NB4 (cell line): ENCODE data around the gene TOM1L1.

Source experiments
- MYC ChIP-seq: IDR thresholded peaks from 2 replicates; pipeline ENCODE4 v1.6.1; 2011; ENCODE audit warnings: low read depth, low read length
- POLR2A ChIP-seq: IDR thresholded peaks from 2 replicates; pipeline ENCODE4 v1.6.1; 2011; ENCODE audit warnings: mild to moderate bottlenecking; ENCODE audit not compliant: insufficient read length; ENCODE audit errors: extremely low read depth
- TF ChIP-seq, protein P1 (sequence below): IDR thresholded peaks from one replicate; pipeline ENCODE4 v1.5.1; 2012; ENCODE audit warnings: low read depth, low read length
- TF ChIP-seq, protein P2 (sequence below): IDR thresholded peaks from 2 replicates; pipeline ENCODE4 v1.6.1; 2011; ENCODE audit warnings: low read depth, low read length

DNA sequence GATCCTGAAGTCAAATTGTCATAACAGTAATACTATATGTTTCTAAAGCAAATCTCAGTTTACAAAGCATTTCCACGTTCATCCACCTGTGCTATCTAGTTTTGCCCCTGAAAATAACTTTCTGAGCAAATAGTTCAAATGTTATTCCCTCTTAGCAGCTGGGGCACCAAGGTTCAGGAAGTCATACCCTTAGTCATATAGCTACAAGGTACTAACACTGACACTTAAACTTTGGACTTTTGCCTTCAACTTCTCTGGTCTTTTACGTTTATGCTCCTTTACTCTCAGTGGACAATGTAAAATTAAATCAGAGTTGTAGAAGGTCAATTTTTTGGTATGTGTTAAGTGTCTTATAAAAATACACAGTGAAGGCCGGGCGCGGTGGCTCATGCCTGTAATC, 34.8 kb downstream of the TOM1L1 start:
- TF ChIP-seq, protein P1, sequence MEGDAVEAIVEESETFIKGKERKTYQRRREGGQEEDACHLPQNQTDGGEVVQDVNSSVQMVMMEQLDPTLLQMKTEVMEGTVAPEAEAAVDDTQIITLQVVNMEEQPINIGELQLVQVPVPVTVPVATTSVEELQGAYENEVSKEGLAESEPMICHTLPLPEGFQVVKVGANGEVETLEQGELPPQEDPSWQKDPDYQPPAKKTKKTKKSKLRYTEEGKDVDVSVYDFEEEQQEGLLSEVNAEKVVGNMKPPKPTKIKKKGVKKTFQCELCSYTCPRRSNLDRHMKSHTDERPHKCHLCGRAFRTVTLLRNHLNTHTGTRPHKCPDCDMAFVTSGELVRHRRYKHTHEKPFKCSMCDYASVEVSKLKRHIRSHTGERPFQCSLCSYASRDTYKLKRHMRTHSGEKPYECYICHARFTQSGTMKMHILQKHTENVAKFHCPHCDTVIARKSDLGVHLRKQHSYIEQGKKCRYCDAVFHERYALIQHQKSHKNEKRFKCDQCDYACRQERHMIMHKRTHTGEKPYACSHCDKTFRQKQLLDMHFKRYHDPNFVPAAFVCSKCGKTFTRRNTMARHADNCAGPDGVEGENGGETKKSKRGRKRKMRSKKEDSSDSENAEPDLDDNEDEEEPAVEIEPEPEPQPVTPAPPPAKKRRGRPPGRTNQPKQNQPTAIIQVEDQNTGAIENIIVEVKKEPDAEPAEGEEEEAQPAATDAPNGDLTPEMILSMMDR = no peak
- TF ChIP-seq POLR2A (no peak), MYC (no peak)
- TF ChIP-seq, protein P2, sequence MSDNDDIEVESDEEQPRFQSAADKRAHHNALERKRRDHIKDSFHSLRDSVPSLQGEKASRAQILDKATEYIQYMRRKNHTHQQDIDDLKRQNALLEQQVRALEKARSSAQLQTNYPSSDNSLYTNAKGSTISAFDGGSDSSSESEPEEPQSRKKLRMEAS = no peak
